IMR-90 (cell line): ENCODE measurements around the gene GRB14. TPM values are rescaled to one million over a fixed set of nuclear protein-coding genes. Genes with fewer than 3 reads are reported as not detected.

Source experiments
- ATAC-seq: fragments of 200-7000 bp; cut with Tn5 transposase; 2 replicates; pipeline ENCODE4 v1.9.1; 2020; ENCODE audit warnings: low read depth, mild to moderate bottlenecking, moderate library complexity
- BruUV-seq: library from RNA; stranded (reverse); fragments of 400-500 nt; replicated peaks from 2 replicates; lab custom pipeline; 2021; lab: Mats Ljungman, UMichigan
- CTCF ChIA-PET: fragments of 300-600 bp; formaldehyde crosslinking; extraction: SDS; loops from one replicate; lab custom pipeline; 2021; ENCODE audit warnings: antibody characterized with exemption; lab: Yijun Ruan, JAX
- POLR2A ChIA-PET: fragments of 300-600 bp; sonication (Branson Sonifier 250); formaldehyde crosslinking; loops from one replicate; lab custom pipeline; 2022; ENCODE audit warnings: antibody characterized with exemption; ENCODE audit not compliant: unreplicated experiment; lab: Charles Lee
- DNase-seq: peaks from one replicate; pipeline ENCODE4 v3.0.0; 2013
- H2AFZ ChIP-seq: replicated peaks from 2 replicates; pipeline ENCODE3; 2013; ENCODE audit warnings: low read length, mild to moderate bottlenecking; ENCODE audit not compliant: poor library complexity
- H2AK5ac ChIP-seq: 2 replicates; pipeline ENCODE4 v1.6.1; 2013; ENCODE audit warnings: low read depth, low read length, inconsistent platforms
- H2AK9ac ChIP-seq: replicated peaks from 2 replicates; pipeline ENCODE3; 2013; ENCODE audit warnings: mild to moderate bottlenecking, low read depth, low read length, moderate library complexity; ENCODE audit not compliant: poor library complexity
- H2BK120ac ChIP-seq: 2 replicates; pipeline ENCODE4 v1.6.1; 2013; ENCODE audit warnings: low read depth, low read length, inconsistent platforms
- H2BK15ac ChIP-seq: 3 replicates; pipeline ENCODE4 v1.6.1; 2013; ENCODE audit warnings: low read depth, low read length, inconsistent platforms
- H2BK20ac ChIP-seq: 2 replicates; pipeline ENCODE4 v1.6.1; 2013; ENCODE audit warnings: low read depth, mild to moderate bottlenecking, inconsistent platforms, low read length, moderate library complexity
- H2BK5ac ChIP-seq: 2 replicates; pipeline ENCODE4 v1.6.1; 2013; ENCODE audit warnings: mild to moderate bottlenecking, low read depth, low read length, inconsistent platforms; ENCODE audit not compliant: poor library complexity, severe bottlenecking
- H3K14ac ChIP-seq: replicated peaks from 2 replicates; pipeline ENCODE4 v1.6.1; 2013; ENCODE audit warnings: low read depth, low read length, inconsistent platforms
- H3K18ac ChIP-seq: 2 replicates; pipeline ENCODE4 v1.6.1; 2013; ENCODE audit warnings: low read depth, low read length, control low read depth
- H3K23ac ChIP-seq: 2 replicates; pipeline ENCODE4 v1.6.1; 2013; ENCODE audit warnings: low read depth, low read length, inconsistent platforms
- H3K27ac ChIP-seq: 2 replicates; pipeline ENCODE4 v1.5.1; 2013; ENCODE audit warnings: mild to moderate bottlenecking, control low read depth, low read length; ENCODE audit not compliant: insufficient read depth
- H3K27me3 ChIP-seq: 2 replicates; pipeline ENCODE4 v1.6.1; 2013; ENCODE audit warnings: low read length; ENCODE audit not compliant: control insufficient read depth, insufficient read depth
- H3K36me3 ChIP-seq: 2 replicates; pipeline ENCODE4 v1.6.1; 2013; ENCODE audit warnings: low read length, mixed read lengths; ENCODE audit not compliant: control insufficient read depth, insufficient read depth
- H3K4ac ChIP-seq: 2 replicates; pipeline ENCODE4 v1.6.1; 2013; ENCODE audit warnings: low read depth, low read length, inconsistent platforms
- H3K4me1 ChIP-seq: 2 replicates; pipeline ENCODE4 v1.6.1; 2013; ENCODE audit warnings: low read length, mixed read lengths; ENCODE audit not compliant: control insufficient read depth, insufficient read depth
- H3K4me2 ChIP-seq: 2 replicates; pipeline ENCODE4 v1.6.1; 2013; ENCODE audit warnings: low read depth, mild to moderate bottlenecking, control low read depth, low read length, moderate library complexity
- H3K4me3 ChIP-seq: 2 replicates; pipeline ENCODE4 v1.5.1; 2013; ENCODE audit warnings: low read depth, mild to moderate bottlenecking, control low read depth, low read length, moderate library complexity; ENCODE audit not compliant: insufficient read depth
- H3K56ac ChIP-seq: 2 replicates; pipeline ENCODE4 v1.6.1; 2013; ENCODE audit warnings: low read length, inconsistent platforms; ENCODE audit not compliant: insufficient read depth; ENCODE audit errors: extremely low read depth
- H3K79me1 ChIP-seq, 2 experiments: 2 replicates each; pipeline ENCODE4 v1.6.1; 2013; ENCODE audit warnings: low read length in 2 of 2, inconsistent platforms in 1 of 2, low read depth in 1 of 2
- H3K9ac ChIP-seq: 2 replicates; pipeline ENCODE4 v1.6.1; 2013; ENCODE audit warnings: low read depth, low read length, control low read depth
- H3K9me1 ChIP-seq: 2 replicates; pipeline ENCODE4 v1.6.1; 2013; ENCODE audit warnings: low read length, inconsistent platforms; ENCODE audit not compliant: insufficient read depth
- H3K9me3 ChIP-seq: 2 replicates; pipeline ENCODE4 v1.6.1; 2013; ENCODE audit warnings: low read length; ENCODE audit not compliant: control insufficient read depth, insufficient read depth
- H4K20me1 ChIP-seq: 2 replicates; pipeline ENCODE4 v1.6.1; 2013; ENCODE audit warnings: low read length, inconsistent platforms; ENCODE audit not compliant: insufficient read depth
- H4K5ac ChIP-seq: 2 replicates; pipeline ENCODE4 v1.6.1; 2013; ENCODE audit warnings: mild to moderate bottlenecking, low read depth, low read length, control low read depth
- H4K8ac ChIP-seq, 2 experiments: 2 replicates each; pipeline ENCODE4 v1.6.1; 2013; ENCODE audit warnings: low read depth in 2 of 2, low read length in 2 of 2, control low read depth in 1 of 2, inconsistent platforms in 1 of 2
- H4K91ac ChIP-seq: 2 replicates; pipeline ENCODE4 v1.6.1; 2013; ENCODE audit warnings: low read depth, low read length, inconsistent platforms; ENCODE audit not compliant: insufficient read depth
- BHLHE40 ChIP-seq: fragments of 150-350 bp; IDR thresholded peaks from 2 replicates; pipeline ENCODE4 v1.6.1; 2016; ENCODE audit warnings: mild to moderate bottlenecking, low read depth, low read length
- CEBPB ChIP-seq: IDR thresholded peaks from 2 replicates; pipeline ENCODE4 v1.6.1; 2012; ENCODE audit warnings: low read depth, low read length, improper control_type of control experiment
- CHD1 ChIP-seq: IDR thresholded peaks from 2 replicates; pipeline ENCODE4 v1.6.1; 2012; ENCODE audit warnings: low read depth, low read length, improper control_type of control experiment
- CTCF ChIP-seq: conservative IDR thresholded peaks from 2 replicates; pipeline ENCODE4 v1.5.1; 2012; ENCODE audit warnings: mild to moderate bottlenecking, low read depth, low read length, improper control_type of control experiment
- FOS ChIP-seq: fragments of 150-350 bp; IDR thresholded peaks from 2 replicates; pipeline ENCODE4 v1.6.1; 2016; ENCODE audit warnings: low read depth, low read length
- MAFK ChIP-seq: IDR thresholded peaks from 2 replicates; pipeline ENCODE4 v1.6.1; 2012; ENCODE audit warnings: low read depth, low read length, improper control_type of control experiment
- MAZ ChIP-seq: IDR thresholded peaks from 2 replicates; pipeline ENCODE4 v1.6.1; 2012; ENCODE audit warnings: low read depth, mild to moderate bottlenecking, low read length, improper control_type of control experiment, moderate library complexity, borderline replicate concordance
- MXI1 ChIP-seq: IDR thresholded peaks from 2 replicates; pipeline ENCODE4 v1.6.1; 2012; ENCODE audit warnings: low read depth, mild to moderate bottlenecking, low read length, moderate library complexity, borderline replicate concordance
- NFE2L2 ChIP-seq: fragments of 150-350 bp; IDR thresholded peaks from 2 replicates; pipeline ENCODE4 v1.6.1; 2016; ENCODE audit warnings: low read depth, mild to moderate bottlenecking, low read length
- POLR2A ChIP-seq: IDR thresholded peaks from 2 replicates; pipeline ENCODE4 v1.6.1; 2012; ENCODE audit warnings: mild to moderate bottlenecking, low read depth, low read length
- RAD21 ChIP-seq: IDR thresholded peaks from 2 replicates; pipeline ENCODE4 v1.6.1; 2012; ENCODE audit warnings: low read length, improper control_type of control experiment
- RCOR1 ChIP-seq: IDR thresholded peaks from 2 replicates; pipeline ENCODE4 v1.6.1; 2012; ENCODE audit warnings: mild to moderate bottlenecking, low read length, improper control_type of control experiment; ENCODE audit not compliant: insufficient replicate concordance
- RFX5 ChIP-seq: IDR thresholded peaks from 2 replicates; pipeline ENCODE4 v1.8.0; 2012; ENCODE audit warnings: low read depth, mild to moderate bottlenecking, low read length, moderate library complexity
- SMC3 ChIP-seq: fragments of 150-350 bp; IDR thresholded peaks from 2 replicates; pipeline ENCODE4 v1.6.1; 2016; ENCODE audit warnings: low read depth, mild to moderate bottlenecking, antibody characterized with exemption, low read length, moderate library complexity
- WGBS, 2 experiments: methylation state at CpG; one replicate each; pipeline versions ENCODE4 v1.1.5 to v1.1.7; 2013; ENCODE audit warnings: missing lambda C conversion rate in 2 of 2; ENCODE audit not compliant: insufficient read length in 1 of 2; ENCODE audit errors: extremely low coverage in 2 of 2; 5-methylcytosine and 5-hydroxymethylcytosine counted together
- dilution Hi-C: fragments of 300-500 bp; cut with HindIII; formaldehyde crosslinking; loops from one replicate; pipeline ENCODE4 v1.14.3; 2018; ENCODE audit warnings: low sequenced_read_pairs; ENCODE audit not compliant: unreplicated experiment
- in situ Hi-C: fragments of 300-500 bp; cut with MboI; formaldehyde crosslinking; loops from 3 replicates; pipeline ENCODE4 v1.14.3; 2019; ENCODE audit warnings: low sequenced_read_pairs, inconsistent platforms, mixed read lengths
- intact Hi-C: fragments of 100-400 bp; cut with micrococcal nuclease; formaldehyde crosslinking; loops from 2 replicates; pipeline ENCODE4 v1.10.0; 2022
- polyA plus RNA-seq, 3 experiments: library from polyadenylated mRNA; depleted of rRNA; stranded (reverse); fragments of >200 nt; gene quantifications; 2 replicates each; pipeline ENCODE4 v1.2.3, GENCODE V29; 2012; ENCODE audit warnings: low replicate concordance in 1 of 3
- total RNA-seq: library from RNA; depleted of rRNA; stranded (reverse); fragments of >200 nt; gene quantifications from 2 replicates; pipeline ENCODE4 v1.2.3, GENCODE V29; 2012
- TF ChIP-seq, protein P1 (sequence below): fragments of 150-350 bp; IDR thresholded peaks from 2 replicates; pipeline ENCODE4 v1.6.1; 2017; ENCODE audit warnings: mild to moderate bottlenecking, antibody characterized with exemption, low read length, low read depth
- TF ChIP-seq, protein P2 (sequence below): fragments of 150-350 bp; IDR thresholded peaks from 2 replicates; pipeline ENCODE4 v1.6.1; 2016; ENCODE audit warnings: low read depth, mild to moderate bottlenecking, low read length, moderate library complexity, borderline replicate concordance

GRB14 gene
- total and polyA plus RNA-seq, 2 of the 4 experiments (the other 2 are of a cell fraction), result not detected

- intact Hi-C loops, result no loop called here
- no peak overlapping the region for H2AK5ac ChIP-seq
- BruUV-seq, result no TSS peak
- H2AK9ac ChIP-seq, result no peak overlapping the region
- TF ChIP-seq MAFK (no peak), RAD21 (no peak), RCOR1 (no peak), MXI1 (no peak), SMC3 (no peak), CHD1 (no peak), CTCF (no peak), CEBPB (no peak), MAZ (no peak), NFE2L2 (no peak), FOS (no peak), RFX5 (no peak), POLR2A (no peak), BHLHE40 (no peak)
- TF ChIP-seq, protein P1, sequence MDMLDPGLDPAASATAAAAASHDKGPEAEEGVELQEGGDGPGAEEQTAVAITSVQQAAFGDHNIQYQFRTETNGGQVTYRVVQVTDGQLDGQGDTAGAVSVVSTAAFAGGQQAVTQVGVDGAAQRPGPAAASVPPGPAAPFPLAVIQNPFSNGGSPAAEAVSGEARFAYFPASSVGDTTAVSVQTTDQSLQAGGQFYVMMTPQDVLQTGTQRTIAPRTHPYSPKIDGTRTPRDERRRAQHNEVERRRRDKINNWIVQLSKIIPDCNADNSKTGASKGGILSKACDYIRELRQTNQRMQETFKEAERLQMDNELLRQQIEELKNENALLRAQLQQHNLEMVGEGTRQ, result no peak
- TF ChIP-seq, protein P2, sequence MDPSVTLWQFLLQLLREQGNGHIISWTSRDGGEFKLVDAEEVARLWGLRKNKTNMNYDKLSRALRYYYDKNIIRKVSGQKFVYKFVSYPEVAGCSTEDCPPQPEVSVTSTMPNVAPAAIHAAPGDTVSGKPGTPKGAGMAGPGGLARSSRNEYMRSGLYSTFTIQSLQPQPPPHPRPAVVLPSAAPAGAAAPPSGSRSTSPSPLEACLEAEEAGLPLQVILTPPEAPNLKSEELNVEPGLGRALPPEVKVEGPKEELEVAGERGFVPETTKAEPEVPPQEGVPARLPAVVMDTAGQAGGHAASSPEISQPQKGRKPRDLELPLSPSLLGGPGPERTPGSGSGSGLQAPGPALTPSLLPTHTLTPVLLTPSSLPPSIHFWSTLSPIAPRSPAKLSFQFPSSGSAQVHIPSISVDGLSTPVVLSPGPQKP, result no peak
- H3K4me3 ChIP-seq, result no peak overlapping the region
- no peak overlapping the region for H4K8ac ChIP-seq
- no peak overlapping the region for H3K14ac ChIP-seq
- no peak overlapping the region for H3K4me2 ChIP-seq
- in situ Hi-C loops, result no loop called here
- H3K36me3 ChIP-seq, result no peaks in the 10 kb centered on the region
- no peaks in the 10 kb centered on the region for H4K20me1 ChIP-seq
- no peak overlapping the region for H3K9ac ChIP-seq
- H2AFZ ChIP-seq, result no peak overlapping the region
- H2BK20ac ChIP-seq, result no peak overlapping the region
- DNase-seq (no peak), ATAC-seq (no peak)
- H2BK15ac ChIP-seq, result no peak overlapping the region
- no peaks in the 10 kb centered on the region for H3K27me3 ChIP-seq
- H3K23ac ChIP-seq, result no peak overlapping the region
- H3K18ac ChIP-seq, result no peak overlapping the region
- no peaks in the 10 kb centered on the region for H3K79me1 ChIP-seq
- peaks cover 2% of the 10 kb centered on the region; the same call in 1 of the 2 replicates for H3K9me3 ChIP-seq
- no peak overlapping the region for H2BK120ac ChIP-seq
- H3K4ac ChIP-seq, result no peak overlapping the region
- H3K56ac ChIP-seq, result no peak overlapping the region
- no peaks in the 10 kb centered on the region for H3K9me1 ChIP-seq
- WGBS, 2 experiments, result 60% methylated on average over 1 of the region's 7 CpGs; no CpG with 5 or more reads in 1 of the 2 experiments
- H4K91ac ChIP-seq, result no peak overlapping the region
- no peak overlapping the region for H4K5ac ChIP-seq
- H2BK5ac ChIP-seq, result no peak overlapping the region
- H3K4me1 ChIP-seq, result no peaks in the 10 kb centered on the region
- POLR2A ChIA-PET, result no interaction called here
- no peak overlapping the region for H3K27ac ChIP-seq
- dilution Hi-C loops, result no loop called here
- CTCF ChIA-PET, result no interaction called here
These were observed 110.4 kb downstream of the GRB14 start for GRCh38 chr2:164510895-164511294.
